Stimulated activated CD4-positive, alpha-beta T cell treated with anti-CD3 and anti-CD28 coated beads, Interleukin-1b, Interleukin-23, amount 100 ng/mL, for 48 hours (primary cell): Measurements from ENCODE around the gene CAST.

Experiments
- DNase-seq: peaks from one replicate; pipeline ENCODE4 v3.0.0-alpha.2; 2020

Gene CAST

DNA sequence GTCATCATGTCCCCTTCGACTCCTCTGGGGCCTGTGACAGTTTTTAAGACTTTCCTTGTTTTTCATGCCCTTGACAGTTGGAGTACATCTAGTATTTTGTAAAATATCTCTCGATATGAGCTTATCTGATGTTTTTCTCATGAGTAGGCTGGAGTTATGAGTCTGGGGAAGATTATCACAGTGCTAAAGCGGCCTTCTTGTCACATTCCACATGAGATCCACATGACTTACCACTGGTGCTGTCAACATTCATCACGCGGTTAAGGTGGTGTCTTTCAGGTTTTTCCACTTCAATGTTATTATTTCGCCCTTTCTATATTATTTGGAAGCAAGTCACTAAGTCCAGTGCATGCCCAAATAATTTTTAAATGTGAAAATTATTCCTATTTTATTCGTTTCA is 17.1 kb upstream of the CAST start:
- no peak for DNase-seq

DNA sequence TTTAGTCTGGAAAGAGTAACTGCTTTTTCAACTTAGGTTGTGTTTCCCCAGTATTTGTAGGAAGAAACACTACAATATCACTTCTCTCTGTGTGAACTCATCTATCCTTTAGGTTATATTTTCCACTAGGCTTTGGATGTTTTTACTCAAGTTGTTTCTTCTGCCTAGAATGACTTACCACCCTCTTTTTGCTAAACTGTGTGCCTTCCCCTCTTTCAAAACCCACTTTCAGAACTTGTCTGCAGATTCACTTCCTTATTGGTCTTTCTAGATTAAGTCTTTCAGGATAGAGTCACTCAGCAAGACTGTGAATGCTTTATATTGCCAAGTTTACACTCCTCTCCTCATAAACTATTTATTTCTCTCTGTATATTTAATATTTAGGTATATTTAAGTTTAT is 14.2 kb upstream of the CAST start:
- no peak for DNase-seq

DNA sequence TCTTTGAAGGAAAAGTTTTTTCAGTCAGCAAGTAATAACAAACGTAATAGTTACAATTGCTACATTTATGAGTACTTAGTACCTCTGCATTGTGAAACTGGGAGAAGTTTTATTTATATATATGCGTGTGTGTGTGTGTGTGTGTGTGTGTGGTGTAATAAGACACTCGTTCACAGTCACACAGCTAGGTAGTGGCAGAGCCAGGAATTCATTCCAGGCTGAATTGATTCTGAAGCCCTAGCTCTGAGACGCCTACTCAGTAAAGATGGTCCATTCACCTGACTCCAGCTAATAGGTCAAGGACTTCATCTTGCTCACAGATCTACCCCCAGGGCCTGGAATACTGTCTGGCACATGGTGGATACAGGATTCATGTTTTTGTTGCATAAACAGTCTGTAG is 13.6 kb upstream of the CAST start:
- DNase-seq: no peak

DNA sequence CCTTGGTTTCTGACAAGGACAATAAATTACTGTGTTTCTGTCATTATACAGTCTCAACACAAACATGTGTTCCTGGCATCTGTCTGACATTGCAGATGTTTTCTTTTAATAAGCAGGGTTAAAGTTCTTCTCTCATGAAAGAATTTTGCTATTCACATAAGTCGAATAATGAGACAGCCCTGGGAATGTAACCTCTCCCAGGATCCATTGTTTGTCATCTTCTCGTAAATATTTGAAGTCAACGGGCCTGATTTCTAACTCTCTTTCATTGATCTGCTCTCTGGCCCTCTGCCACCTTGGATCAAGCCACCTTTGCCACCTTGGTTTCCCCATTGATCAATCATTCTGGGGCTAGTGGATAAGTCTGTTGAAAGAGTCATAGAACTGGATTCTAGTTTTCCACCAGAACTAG is 12.9 kb upstream of the CAST start:
- no peak for DNase-seq

DNA sequence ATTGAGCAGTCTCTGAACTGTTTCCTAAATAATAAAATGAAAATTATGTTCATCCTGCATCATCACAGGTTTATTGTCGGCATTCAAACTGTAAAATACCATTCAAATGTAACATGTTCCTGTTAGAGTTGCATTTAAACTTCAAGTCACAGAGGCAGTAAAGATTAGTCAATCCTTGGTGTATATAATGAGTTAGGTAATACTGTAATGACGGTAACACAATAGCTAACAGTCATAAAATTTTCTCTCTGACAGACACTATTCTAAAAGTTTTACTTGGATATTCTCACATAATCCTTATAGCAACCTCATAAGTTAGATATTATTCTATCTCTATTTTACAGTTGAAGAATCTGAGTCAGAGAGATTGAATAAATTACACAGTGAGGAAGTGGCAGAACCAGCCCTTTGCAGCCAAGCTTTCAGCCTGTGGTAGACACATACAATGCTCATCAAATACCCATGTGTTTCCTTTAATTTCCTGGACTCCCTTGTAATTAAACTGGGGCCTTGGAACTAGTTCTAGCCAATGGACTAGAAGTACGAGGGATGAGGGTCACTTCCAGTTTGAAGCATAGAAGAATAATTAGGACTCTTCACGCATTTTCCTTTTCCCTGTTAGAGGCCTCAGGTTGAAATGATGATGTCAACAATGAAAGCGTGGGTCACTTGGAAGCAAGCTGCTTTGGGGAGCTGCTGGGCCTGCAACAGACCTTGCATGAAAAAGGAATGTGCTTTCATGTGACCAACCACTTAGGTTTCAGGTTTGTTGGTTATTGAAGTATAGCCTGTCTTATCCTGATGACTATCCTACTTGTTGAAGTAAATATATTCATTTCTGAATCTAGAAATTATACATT is 12.3 kb upstream of the CAST start:
- DNase-seq: no peak

DNA sequence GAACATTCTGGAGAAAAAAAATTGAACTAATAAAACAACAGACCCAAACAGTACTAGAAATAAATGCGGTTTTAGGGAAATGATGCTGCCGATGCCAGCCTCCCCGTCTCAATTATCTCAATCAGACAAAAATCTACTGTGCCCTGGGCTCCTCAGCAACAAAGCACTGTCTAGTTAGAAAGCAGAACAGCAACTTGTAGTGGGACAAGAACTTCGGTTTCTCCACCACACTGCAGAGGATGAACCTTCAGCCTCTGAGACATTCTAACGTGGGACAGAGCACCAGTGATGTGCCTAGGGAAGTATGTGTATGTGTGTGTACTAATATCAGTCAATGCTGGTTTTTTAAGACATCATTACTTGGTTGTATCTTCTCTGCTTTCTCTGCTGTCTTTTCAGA is 11.1 kb upstream of the CAST start:
- no peak for DNase-seq

DNA sequence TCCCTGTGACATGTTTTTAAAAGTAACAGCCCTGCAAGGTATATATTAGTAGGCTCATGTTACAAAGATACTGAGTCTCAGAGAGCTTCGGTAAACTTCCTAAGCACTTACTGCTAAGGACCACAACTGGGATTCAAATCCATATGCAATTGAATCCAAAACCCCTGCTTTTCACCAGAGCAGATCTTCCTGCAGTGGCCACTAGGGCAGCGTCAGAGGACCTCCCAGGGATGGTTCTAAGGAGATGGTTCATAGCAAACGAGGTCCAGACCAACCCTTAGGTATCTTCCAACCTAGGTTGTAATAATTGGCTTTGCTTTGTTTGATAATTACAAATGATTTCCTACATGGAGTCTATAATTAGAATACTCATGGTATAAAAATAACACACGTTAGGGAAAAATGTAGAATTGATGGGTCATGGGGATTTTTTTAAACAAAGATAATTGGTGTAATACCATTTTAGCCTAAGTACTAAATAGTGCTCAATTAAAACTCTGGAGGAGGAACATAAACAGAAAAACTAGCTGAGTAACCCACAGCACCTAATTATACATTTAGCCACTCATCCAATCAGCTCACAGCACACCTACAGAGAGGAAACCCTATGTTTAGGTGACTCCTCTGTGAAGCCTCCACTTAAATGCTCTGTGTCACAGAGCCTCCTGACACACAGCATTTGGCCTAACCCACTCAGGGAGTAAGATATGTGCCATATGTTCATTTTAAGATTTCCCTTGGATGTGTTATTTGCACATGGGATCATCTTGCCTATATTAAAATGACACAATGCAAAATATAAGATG is 10.0 kb upstream of the CAST start:
- no peak for DNase-seq

DNA sequence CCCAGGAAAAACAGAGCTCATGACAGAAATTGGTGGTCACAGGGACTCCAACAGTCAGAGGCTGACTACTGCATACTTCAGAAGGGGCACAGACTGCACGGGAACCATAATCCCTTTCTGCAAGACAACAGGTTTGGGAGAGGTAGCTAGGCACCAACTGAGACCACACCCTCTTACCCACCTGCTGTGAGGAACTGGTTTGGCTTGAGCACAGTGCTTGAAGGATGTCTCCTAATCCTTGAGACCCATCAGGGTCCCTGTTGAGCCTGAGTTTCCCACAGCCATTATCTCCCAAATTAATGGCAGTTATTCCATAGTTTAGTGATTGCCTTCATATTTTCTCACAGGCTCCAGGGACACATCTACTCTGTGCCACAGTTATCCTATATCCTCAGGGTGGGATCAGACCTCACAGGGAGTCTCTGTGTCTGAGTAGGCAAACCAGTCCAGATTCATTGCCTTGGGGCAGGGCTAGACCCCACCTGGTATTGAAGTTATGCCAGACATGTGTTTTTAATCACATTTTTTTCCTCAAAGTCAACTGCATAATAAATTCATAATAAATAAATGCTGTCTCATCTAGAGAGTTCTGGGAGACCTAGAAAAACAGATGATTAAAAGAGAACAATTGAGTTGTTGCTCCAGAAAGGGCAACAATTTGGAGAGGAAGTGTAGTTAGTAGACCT is 9.3 kb upstream of the CAST start:
- DNase-seq: no peak

DNA sequence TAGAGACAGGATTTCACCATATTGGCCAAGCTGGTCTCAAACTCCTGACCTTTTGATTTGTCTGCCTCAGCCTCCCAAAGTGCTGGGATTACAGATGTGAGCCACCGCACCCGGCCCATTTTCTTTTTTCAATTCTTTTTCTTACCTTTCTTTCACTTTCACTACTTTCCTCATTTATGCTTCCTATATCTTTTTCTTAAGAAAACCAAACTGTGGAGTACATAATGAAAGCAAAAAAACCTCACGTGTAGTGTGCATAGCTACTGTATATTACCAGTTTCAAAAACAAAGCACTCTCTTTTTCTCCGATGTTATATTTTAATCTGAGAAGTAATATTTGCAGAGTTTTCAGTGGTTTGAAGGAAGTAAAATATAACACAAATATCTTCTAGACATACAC is 8.0 kb upstream of the CAST start:
- no peak for DNase-seq

DNA sequence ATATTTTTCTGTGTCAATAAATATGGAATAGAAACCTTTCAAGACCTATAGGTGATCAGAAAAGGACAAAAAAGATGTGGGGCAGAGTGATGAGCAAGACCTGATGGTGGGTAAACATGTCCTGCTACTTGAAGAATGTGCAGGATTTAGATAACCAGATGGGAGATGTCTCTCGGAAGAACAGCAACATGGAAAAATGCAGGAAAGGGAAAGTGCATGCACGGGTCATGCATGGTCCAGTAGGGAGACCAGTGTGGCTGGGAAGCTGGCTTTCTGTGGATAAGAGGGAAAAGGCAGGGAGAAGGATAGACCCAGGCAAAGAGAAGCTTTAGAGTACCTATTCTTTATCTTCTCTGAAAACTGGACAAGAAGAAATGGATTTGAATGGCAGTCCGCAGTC is 7.1 kb upstream of the CAST start:
- no peak for DNase-seq

DNA sequence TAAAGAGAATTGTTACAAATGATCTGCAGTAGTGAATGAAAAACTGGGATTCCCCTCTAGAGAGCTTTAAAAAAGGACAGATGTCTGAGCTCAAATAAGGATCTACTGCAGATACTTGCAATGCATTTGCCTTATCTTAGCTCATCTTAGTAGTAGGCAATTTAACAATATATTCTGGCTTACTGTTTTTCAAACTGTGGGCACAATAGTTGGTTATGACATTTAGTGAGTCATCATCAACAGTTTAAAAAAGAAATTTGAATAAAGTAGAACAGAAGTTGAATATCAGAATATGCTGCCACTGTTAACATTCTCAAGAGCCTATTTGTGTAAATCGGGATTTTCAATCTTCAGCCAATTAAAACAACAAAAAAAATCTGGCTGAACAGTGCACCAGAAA is 6.7 kb upstream of the CAST start:
- no peak for DNase-seq

DNA sequence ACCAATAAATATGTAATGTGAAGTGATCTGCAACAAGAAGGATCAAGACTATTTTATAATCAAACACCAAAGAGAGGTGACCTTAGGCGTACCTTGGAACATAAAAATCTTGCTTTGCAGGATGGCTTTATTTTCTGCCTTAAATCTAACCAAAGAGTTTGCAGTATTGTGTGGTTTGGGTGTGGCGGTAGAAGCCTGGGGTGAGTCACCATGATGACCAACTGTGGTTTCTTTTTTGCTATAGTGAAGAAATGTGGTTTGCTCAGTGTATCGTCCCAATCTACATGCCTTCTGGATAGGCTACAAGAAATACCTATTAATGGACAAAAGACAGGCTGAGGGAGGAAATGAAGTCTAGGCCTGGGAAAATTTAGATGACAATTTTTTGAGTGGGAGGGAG is 5.1 kb upstream of the CAST start:
- DNase-seq: peak; percentile 50

DNA sequence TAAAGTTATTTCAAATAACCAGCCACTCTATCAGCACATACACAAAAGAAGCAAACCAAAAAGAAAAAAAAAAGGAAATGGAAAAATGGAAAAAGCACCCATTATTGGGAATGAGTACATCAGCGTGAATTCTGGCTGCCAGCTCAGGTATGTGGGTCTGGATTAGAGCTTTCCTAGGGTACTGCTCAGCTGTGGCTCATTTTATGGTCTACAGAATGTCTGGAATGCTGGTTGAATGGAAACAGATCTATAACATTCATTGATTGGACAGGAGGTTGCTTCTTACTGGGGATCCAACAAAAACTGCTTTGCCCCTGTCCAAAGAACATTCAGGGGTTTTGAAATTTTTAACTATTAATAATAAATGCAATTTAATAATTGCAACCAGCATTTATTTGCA is 3.9 kb upstream of the CAST start:
- no peak for DNase-seq

DNA sequence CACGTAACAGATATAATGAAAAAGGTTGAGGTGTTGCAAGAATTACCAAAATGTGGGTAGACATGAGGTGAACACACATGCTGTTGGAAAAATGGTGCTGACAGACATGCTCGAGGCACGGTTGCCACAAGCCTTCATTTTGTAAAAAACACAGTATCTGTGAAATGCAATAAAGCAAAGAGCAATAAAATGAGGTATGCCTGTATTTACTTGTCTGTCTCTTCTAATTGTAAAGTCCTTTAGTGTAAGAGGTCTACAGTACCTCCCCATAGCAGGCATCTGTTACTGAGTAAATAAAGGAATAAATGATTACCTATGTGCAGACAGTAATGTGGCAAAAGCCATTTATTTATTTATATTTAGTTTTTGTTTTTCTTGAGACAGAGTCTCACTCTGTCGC is 3.0 kb upstream of the CAST start:
- no peak for DNase-seq

DNA sequence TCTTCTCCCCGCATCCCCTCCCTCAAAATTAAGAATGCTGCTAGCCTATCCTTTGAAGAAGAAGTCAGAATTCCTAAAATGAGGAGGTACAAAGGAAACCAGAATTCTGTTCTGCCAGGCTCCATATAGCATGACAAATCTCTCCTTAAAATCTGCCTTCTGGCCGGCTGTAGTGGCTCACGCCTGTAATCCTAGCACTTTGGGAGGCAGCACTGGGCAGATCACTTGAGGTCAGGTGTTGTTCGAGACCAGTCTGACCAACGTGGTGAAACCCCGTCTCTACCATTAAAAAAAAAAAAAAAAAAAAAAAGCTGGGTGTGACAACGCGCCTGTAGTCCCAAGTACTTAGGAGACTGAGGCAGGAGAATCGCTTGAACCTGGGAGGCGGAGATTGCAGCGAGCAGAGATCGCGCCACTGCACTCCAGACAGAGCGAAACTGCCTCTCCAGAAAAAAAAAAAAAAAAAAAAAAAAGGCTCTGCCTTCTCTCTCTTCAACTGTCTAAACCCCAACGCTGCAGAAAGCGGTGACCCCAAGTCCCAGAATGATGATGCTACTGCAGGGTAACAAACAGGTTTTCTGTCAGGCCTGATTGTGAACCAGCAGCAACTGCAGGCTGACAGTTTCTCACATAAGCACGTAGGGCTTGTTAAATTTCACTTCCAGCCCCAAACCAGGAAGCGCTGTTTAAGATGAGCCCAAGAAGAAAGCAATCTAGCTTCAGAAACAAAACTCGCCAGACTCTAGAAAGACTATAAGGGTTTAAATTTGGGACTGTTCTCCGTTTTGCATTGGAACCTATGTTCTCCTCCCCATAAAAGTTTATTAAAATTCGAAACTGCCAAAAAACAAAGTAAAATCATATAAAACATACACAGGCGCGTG is 963 bp upstream of the CAST start:
- DNase-seq: peak; percentile 32

DNA sequence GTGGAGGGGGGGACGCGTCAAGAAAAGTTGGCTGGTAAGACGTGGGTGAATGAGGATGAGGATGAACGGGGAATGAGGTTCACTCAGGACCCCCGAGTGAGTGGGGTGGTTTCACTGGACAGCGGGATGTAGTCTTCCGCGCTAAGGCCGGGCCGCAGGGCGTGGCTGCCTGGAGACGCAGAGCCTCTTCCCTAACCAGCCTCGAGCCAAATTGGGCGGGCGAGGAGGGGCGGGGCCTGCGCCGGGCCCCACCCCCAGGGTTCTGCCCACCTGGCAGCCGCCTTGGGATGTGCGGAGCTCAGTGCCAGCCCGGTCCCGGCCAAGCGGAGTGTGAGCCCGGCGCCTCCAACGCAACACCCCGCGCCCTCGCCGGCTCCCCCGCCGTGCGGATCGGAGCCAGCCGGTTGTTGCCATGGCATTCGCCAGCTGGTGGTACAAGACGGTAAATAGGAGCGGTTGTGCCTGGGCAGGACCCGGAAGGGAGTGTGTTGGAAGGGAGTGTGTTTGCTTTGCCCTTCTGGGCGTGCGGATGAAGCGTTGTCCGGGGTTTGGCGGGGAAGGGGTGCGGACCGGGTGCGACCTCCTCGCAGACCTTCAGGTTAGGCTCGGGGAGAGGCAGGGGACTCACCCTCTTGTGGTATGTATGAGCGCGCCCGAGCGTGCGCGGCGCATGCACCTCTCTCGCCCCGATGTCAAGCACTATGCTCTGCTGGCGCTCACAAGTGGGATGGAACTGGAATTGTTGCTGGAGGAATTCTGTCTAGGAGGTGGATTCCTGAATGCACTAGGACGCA is 746 bp downstream of the CAST start:
- DNase-seq: peak; percentile 85

DNA sequence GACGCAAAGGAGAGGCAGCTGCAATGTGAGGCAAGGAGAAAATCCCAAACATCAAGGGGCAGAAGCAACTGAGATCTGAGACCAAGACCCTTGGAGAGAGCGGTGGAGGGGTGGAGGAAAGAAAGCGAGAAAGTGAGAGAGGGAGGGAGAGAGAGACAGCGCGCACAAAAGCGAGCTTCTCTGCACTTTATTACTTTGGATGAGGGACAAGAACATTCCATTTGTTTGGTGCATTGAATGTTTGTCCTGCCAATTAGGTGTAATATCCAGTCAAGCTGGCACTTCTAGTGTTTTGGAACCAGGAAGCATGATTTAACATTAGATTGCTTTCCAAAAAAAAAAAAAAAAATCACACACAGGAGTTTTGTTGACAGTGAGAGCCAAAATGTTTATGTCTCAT is 1.4 kb downstream of the CAST start:
- no peak for DNase-seq

DNA sequence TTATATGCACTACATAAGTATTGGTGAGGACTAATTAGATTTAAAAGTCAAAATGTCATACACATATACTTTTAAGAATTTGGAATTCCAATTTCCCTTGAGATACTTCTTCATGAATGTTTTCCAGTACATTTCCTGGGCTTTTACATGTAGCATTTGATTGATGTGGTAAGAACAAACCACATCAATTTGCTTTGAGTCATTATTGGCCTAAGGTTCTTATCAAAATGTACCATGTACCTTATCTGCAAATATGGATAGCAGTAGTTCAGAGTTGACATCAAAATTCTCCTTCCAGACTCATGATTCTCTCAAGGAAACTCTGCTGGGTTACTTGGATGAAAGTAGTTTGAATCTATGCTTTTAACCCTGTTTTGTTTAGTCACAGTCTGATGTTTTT is 2.5 kb downstream of the CAST start:
- DNase-seq: no peak

DNA sequence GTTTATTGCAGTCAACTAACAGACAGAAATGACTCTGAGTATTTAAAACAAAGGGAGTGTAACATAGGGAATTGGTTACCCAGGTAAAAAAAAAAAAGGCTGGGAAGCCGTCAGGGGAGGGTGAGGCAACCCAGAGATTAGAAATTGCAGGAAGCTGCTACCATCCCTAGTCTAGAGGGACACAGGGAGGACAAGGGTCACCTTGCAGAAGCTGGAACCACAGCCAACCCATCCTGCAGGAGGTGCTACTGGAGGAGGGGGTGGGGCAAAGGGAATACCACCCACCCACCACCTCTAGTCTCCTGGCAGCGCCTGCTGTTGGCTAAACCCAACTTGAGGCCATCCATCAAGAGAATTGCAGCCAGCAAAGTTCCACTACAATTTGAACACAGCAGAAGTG is 6.5 kb downstream of the CAST start:
- DNase-seq: no peak

DNA sequence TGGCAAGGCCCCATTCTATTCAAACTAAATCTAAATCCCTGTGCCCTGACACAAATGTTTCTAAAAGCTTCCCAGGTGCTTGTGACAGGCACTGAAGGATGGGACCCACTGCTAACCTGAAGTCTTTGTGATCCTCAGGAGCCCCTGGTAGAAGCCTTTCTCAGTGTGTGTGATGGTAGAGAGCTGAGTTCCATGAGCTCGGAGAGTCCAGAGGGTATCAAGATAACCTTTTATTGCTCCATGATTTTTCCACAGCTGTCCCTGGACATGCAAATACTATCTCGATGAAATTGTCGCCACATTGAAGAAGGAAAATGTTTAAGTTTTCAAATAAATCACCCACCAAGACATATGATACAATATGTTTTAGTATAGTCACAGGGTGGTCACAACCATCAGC is 7.7 kb downstream of the CAST start:
- no peak for DNase-seq

DNA sequence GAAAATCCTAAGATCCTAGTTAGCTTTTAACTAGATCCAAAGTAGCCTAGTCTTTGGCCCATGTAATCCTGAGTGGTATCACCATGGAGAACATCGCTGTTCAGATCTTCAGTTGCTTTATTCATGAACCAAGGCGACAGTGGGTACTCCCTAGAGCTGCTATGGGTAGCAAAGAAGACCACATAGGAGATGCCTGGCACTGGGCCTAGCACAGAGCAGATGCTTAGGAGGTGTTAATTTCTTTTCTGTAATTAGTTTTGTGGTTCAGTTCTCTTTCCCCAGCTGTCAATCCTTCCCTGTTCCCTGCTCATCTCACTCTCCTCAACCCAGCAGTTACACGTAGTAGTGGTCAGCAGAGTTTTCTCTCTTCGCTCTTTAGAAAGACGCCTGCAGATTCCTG is 9.3 kb downstream of the CAST start:
- no peak for DNase-seq

DNA sequence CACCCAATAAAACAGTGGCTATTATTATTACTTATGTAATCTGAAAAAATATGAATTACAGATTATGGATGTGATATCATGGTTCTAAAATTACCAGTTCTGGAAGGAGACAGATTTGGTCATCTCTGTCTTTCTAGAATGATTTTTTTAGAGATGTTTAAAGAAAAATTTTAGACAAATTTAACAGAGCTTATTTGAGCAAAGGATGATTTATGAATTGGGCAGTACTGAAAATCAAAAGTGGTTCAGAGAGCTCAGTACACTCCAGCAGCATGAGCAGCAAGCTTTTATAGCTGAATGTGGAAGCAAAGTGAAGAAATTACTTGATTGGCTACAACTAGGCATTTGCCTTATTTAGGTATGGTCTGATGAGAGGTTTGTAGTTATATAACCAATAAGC is 11.0 kb downstream of the CAST start:
- DNase-seq: no peak
